HepG2 (cell line): ENCODE measurements around the gene KRTAP9-2.
"Not testable (repeated sequence)": the region's sequence is repeated elsewhere in the genome, so short reads cannot be mapped to it uniquely, and the experiment has no call there.

ENCODE experiments used
- CTCF ChIP-seq: sonication (generic); formaldehyde crosslinking; IDR thresholded peaks from 2 replicates; pipeline ENCODE4 v1.5.0; 2020; ENCODE audit warnings: mild to moderate bottlenecking, missing genetic modification reagents, moderate library complexity
- GFI1 ChIP-seq: sonication (generic); formaldehyde crosslinking; IDR thresholded peaks from 2 replicates; pipeline ENCODE4 v1.5.0; 2020; ENCODE audit warnings: missing genetic modification reagents, mild to moderate bottlenecking, borderline replicate concordance
- POLR2AphosphoS5 ChIP-seq: IDR thresholded peaks from 2 replicates; pipeline ENCODE4 v1.6.1; 2012; ENCODE audit warnings: low read depth, low read length
- RAD21 ChIP-seq: fragments of 450-650 bp; formaldehyde crosslinking; IDR thresholded peaks from 2 replicates; pipeline ENCODE4 v1.5.0; 2020; ENCODE audit warnings: mild to moderate bottlenecking
- ZBTB8A ChIP-seq: sonication (generic); formaldehyde crosslinking; IDR thresholded peaks from 2 replicates; pipeline ENCODE4 v1.4.0; 2020; ENCODE audit warnings: mild to moderate bottlenecking, low read depth, missing genetic modification reagents, borderline replicate concordance

- TF ChIP-seq RAD21 (CRISPR knock-in tag); GFI1 (CRISPR knock-in tag); POLR2AphosphoS5; ZBTB8A; CTCF (CRISPR knock-in tag): not testable (repeated sequence)
Measured at GRCh38 chr17:41226598-41227095, at the start of gene KRTAP9-2.
